H9 (cell line): ENCODE measurements around the gene LRIF1. TPM values are rescaled to one million over a fixed set of nuclear protein-coding genes. Genes with fewer than 3 reads are reported as not detected.

Source experiments
- DNase-seq: peaks from one replicate; pipeline ENCODE4 v3.0.0-alpha.2; 2017
- H2AFZ ChIP-seq: one replicate; pipeline ENCODE4 v1.6.1; 2013; ENCODE audit warnings: mild to moderate bottlenecking, low read length, control low read depth, moderate library complexity
- H2AK5ac ChIP-seq: 2 replicates; pipeline ENCODE4 v1.6.1; 2013; ENCODE audit warnings: low read length, control low read depth, mixed read lengths; ENCODE audit not compliant: insufficient read length
- H2BK120ac ChIP-seq: one replicate; pipeline ENCODE4 v1.6.1; 2013; ENCODE audit warnings: low read depth, mild to moderate bottlenecking, low read length, control low read depth, inconsistent platforms; ENCODE audit not compliant: poor library complexity, severe bottlenecking
- H2BK12ac ChIP-seq: 2 replicates; pipeline ENCODE4 v1.6.1; 2013; ENCODE audit warnings: low read length, control low read depth, mixed read lengths, low read depth; ENCODE audit not compliant: insufficient read length
- H2BK15ac ChIP-seq: 2 replicates; pipeline ENCODE4 v1.6.1; 2013; ENCODE audit warnings: low read depth, low read length, control low read depth
- H2BK20ac ChIP-seq: one replicate; pipeline ENCODE4 v1.6.1; 2013; ENCODE audit warnings: low read depth, mild to moderate bottlenecking, low read length, control low read depth, inconsistent platforms; ENCODE audit not compliant: poor library complexity, severe bottlenecking
- H2BK5ac ChIP-seq: 2 replicates; pipeline ENCODE4 v1.6.1; 2013; ENCODE audit warnings: low read length, control low read depth, mixed read lengths; ENCODE audit not compliant: insufficient read length
- H3K14ac ChIP-seq: 2 replicates; pipeline ENCODE4 v1.6.1; 2013; ENCODE audit warnings: low read length, control low read depth; ENCODE audit not compliant: insufficient read depth
- H3K18ac ChIP-seq: 2 replicates; pipeline ENCODE4 v1.6.1; 2013; ENCODE audit warnings: low read depth, mild to moderate bottlenecking, mixed read lengths, low read length, control low read depth; ENCODE audit not compliant: insufficient read length
- H3K23ac ChIP-seq: 2 replicates; pipeline ENCODE4 v1.6.1; 2013; ENCODE audit warnings: low read length, control low read depth, mixed read lengths, low read depth; ENCODE audit not compliant: insufficient read length
- H3K23me2 ChIP-seq: 2 replicates; pipeline ENCODE4 v1.6.1; 2013; ENCODE audit warnings: low read depth, mild to moderate bottlenecking, mixed read lengths, low read length, control low read depth; ENCODE audit not compliant: insufficient read length, poor library complexity, severe bottlenecking
- H3K27ac ChIP-seq: 2 replicates; pipeline ENCODE4 v1.5.1; 2013; ENCODE audit warnings: low read length, control low read depth, mixed read lengths, low read depth; ENCODE audit not compliant: insufficient read length
- H3K27me3 ChIP-seq: 2 replicates; pipeline ENCODE4 v1.6.1; 2013; ENCODE audit warnings: low read length, control low read depth, inconsistent platforms; ENCODE audit not compliant: insufficient read depth
- H3K4ac ChIP-seq: 2 replicates; pipeline ENCODE4 v1.6.1; 2013; ENCODE audit warnings: low read depth, mild to moderate bottlenecking, control low read depth, inconsistent platforms, low read length, moderate library complexity
- H3K4me1 ChIP-seq: 2 replicates; pipeline ENCODE4 v1.6.1; 2013; ENCODE audit warnings: low read length, control low read depth, inconsistent platforms; ENCODE audit not compliant: insufficient read depth
- H3K4me2 ChIP-seq: 2 replicates; pipeline ENCODE4 v1.6.1; 2013; ENCODE audit warnings: low read length, control low read depth, mixed read lengths; ENCODE audit not compliant: insufficient read length, insufficient read depth
- H3K56ac ChIP-seq: 2 replicates; pipeline ENCODE4 v1.6.1; 2013; ENCODE audit warnings: low read depth, mild to moderate bottlenecking, mixed read lengths, low read length, control low read depth; ENCODE audit not compliant: insufficient read length
- H3K79me1 ChIP-seq: 2 replicates; pipeline ENCODE4 v1.6.1; 2013; ENCODE audit warnings: low read depth, mild to moderate bottlenecking, moderate library complexity, low read length, control low read depth, inconsistent platforms; ENCODE audit not compliant: insufficient read depth, poor library complexity, severe bottlenecking
- H3K79me2 ChIP-seq: 2 replicates; pipeline ENCODE4 v1.6.1; 2013; ENCODE audit warnings: low read length, control low read depth, inconsistent platforms; ENCODE audit not compliant: insufficient read depth
- H3K9ac ChIP-seq: 2 replicates; pipeline ENCODE4 v1.6.1; 2013; ENCODE audit warnings: low read length, control low read depth, mixed read lengths; ENCODE audit not compliant: insufficient read length; ENCODE audit errors: extremely low read depth
- H3K9me3 ChIP-seq: one replicate; pipeline ENCODE4 v1.6.1; 2013; ENCODE audit warnings: low read depth, low read length, inconsistent platforms; ENCODE audit not compliant: control insufficient read depth
- H3T11ph ChIP-seq: one replicate; pipeline ENCODE4 v1.6.1; 2013; ENCODE audit warnings: mild to moderate bottlenecking, low read length, control low read depth, inconsistent platforms
- H4K20me1 ChIP-seq: one replicate; pipeline ENCODE4 v1.6.1; 2013; ENCODE audit not compliant: control insufficient read depth, insufficient read length, insufficient read depth
- H4K5ac ChIP-seq: 2 replicates; pipeline ENCODE4 v1.6.1; 2013; ENCODE audit warnings: low read depth, mild to moderate bottlenecking, mixed read lengths, low read length, control low read depth; ENCODE audit not compliant: insufficient read length
- H4K8ac ChIP-seq: replicated peaks from 2 replicates; pipeline ENCODE4 v1.6.1; 2013; ENCODE audit warnings: low read length, control low read depth, mixed read lengths, low read depth; ENCODE audit not compliant: insufficient read length
- H4K91ac ChIP-seq: 2 replicates; pipeline ENCODE4 v1.6.1; 2013; ENCODE audit warnings: low read depth, mild to moderate bottlenecking, moderate library complexity, mixed read lengths, low read length, control low read depth; ENCODE audit not compliant: insufficient read length
- H3K27ac Mint-ChIP-seq, 3 experiments: 2 replicates in 2 of 3; 3 replicates in 1 of 3; pipeline ENCODE4 v1.8.0; 2020 to 2021; ENCODE audit warnings: mixed read lengths in 3 of 3, mild to moderate bottlenecking in 1 of 3, moderate library complexity in 1 of 3
- H3K27me3 Mint-ChIP-seq: 2 replicates; pipeline ENCODE4 v1.8.0; 2021; ENCODE audit warnings: low read depth, mild to moderate bottlenecking, moderate library complexity, mixed read lengths
- H3K36me3 Mint-ChIP-seq, 3 experiments: 2 replicates in 2 of 3; 3 replicates in 1 of 3; pipeline ENCODE4 v1.8.0; 2020 to 2021; ENCODE audit warnings: low read depth in 3 of 3, mixed read lengths in 3 of 3; ENCODE audit not compliant: insufficient read depth in 1 of 3
- H3K4me1 Mint-ChIP-seq, 2 experiments: 2 replicates each; pipeline ENCODE4 v1.8.0; 2020; ENCODE audit warnings: mixed read lengths in 2 of 2
- H3K4me3 Mint-ChIP-seq, 2 experiments: 2 replicates in 1 of 2; 3 replicates in 1 of 2; pipeline ENCODE4 v1.8.0; 2020 to 2021; ENCODE audit warnings: mild to moderate bottlenecking in 2 of 2, mixed read lengths in 2 of 2, moderate library complexity in 1 of 2
- H3K9me3 Mint-ChIP-seq, 2 experiments: 2 replicates in 1 of 2; 3 replicates in 1 of 2; pipeline ENCODE4 v1.8.0; 2020; ENCODE audit warnings: mild to moderate bottlenecking in 2 of 2, mixed read lengths in 2 of 2, moderate library complexity in 1 of 2
- WGBS: extraction: QIAGEN DNeasy Blood & Tissue Kit; methylation state at CpG from one replicate; pipeline ENCODE4 v1.1.7; 2013; ENCODE audit warnings: missing lambda C conversion rate, low lambda C conversion rate, mixed read lengths; ENCODE audit not compliant: insufficient read length; ENCODE audit errors: extremely low coverage; 5-methylcytosine and 5-hydroxymethylcytosine counted together
- total RNA-seq: library from RNA; stranded (reverse); gene quantifications from 2 replicates; pipeline ENCODE4 v1.2.1, GENCODE V29; 2021
- TF ChIP-seq, protein P1 (sequence below): fragments of 200-600 bp; sonication (generic); conservative IDR thresholded peaks from 3 replicates; pipeline ENCODE4 v1.8.0; 2021; ENCODE audit warnings: antibody characterized with exemption, mild to moderate bottlenecking

The LRIF1 gene
- total RNA-seq, 1 experiment from 2014 or later, result 13.6 TPM

DNA sequence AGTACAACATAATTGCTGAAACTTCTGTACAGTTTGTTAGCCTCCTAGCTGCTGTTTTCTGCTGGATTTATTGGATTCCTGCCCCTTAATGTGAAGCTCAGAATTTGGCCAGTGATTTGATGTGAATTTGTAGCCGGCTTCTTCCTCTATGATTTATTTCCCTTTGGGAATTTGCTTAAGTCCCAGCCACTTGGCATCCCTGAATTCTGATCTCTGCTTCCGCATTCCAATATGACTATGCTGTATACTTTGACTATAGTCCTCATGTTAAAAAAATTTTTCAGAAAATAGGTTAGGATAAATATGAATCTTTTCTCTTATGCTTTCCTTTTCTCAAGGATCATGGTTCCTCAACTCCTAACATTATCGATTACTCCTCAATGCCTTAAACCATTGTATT is 12.4 kb upstream of the LRIF1 start:
- DNase-seq, result no peak
- no peak overlapping the region for H2BK120ac ChIP-seq
- H2AFZ ChIP-seq, result no peak overlapping the region
- H3K14ac ChIP-seq, result no peak overlapping the region
- no peaks in the 10 kb centered on the region for H4K20me1 ChIP-seq
- no peak overlapping the region for H3K9ac ChIP-seq
- H4K91ac ChIP-seq, result no peak overlapping the region
- no peak overlapping the region for H4K8ac ChIP-seq
- no peaks in the 10 kb centered on the region for H3K23me2 ChIP-seq
- H3K27ac Mint-ChIP-seq, result no peak overlapping the region
- no peaks in the 10 kb centered on the region for H3K4me1 Mint-ChIP-seq
- no peak overlapping the region for H2AK5ac ChIP-seq
- no peak overlapping the region for H2BK5ac ChIP-seq
- no peak overlapping the region for H3K4ac ChIP-seq
- no peak overlapping the region for H4K5ac ChIP-seq
- no CpG with 5 or more reads among the region's 3 CpGs for whole genome bisulfite sequencing
- peaks cover 58 to 63% of the 10 kb centered on the region in 2 experiments for H3K9me3 Mint-ChIP-seq
- H2BK20ac ChIP-seq, result no peak overlapping the region
- no peak overlapping the region for H3K4me3 Mint-ChIP-seq
- no peaks in the 10 kb centered on the region for H3K79me1 ChIP-seq
- H3K27me3 ChIP-seq, result no peaks in the 10 kb centered on the region
- H3K79me2 ChIP-seq, result no peaks in the 10 kb centered on the region
- no peak overlapping the region for H2BK15ac ChIP-seq
- no peaks in the 10 kb centered on the region; a peak in 1 of 7 replicates for H3K36me3 Mint-ChIP-seq
- TF ChIP-seq, protein P1, sequence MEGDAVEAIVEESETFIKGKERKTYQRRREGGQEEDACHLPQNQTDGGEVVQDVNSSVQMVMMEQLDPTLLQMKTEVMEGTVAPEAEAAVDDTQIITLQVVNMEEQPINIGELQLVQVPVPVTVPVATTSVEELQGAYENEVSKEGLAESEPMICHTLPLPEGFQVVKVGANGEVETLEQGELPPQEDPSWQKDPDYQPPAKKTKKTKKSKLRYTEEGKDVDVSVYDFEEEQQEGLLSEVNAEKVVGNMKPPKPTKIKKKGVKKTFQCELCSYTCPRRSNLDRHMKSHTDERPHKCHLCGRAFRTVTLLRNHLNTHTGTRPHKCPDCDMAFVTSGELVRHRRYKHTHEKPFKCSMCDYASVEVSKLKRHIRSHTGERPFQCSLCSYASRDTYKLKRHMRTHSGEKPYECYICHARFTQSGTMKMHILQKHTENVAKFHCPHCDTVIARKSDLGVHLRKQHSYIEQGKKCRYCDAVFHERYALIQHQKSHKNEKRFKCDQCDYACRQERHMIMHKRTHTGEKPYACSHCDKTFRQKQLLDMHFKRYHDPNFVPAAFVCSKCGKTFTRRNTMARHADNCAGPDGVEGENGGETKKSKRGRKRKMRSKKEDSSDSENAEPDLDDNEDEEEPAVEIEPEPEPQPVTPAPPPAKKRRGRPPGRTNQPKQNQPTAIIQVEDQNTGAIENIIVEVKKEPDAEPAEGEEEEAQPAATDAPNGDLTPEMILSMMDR, result no peak
- no peak overlapping the region for H3K18ac ChIP-seq
- H3T11ph ChIP-seq, result no peak overlapping the region
- no peaks in the 10 kb centered on the region for H3K9me3 ChIP-seq
- H2BK12ac ChIP-seq, result no peak overlapping the region
- no peak overlapping the region for H3K56ac ChIP-seq
- H3K23ac ChIP-seq, result no peak overlapping the region
- H3K27ac ChIP-seq, result no peak overlapping the region
- no peak overlapping the region for H3K4me2 ChIP-seq
- H3K4me1 ChIP-seq, result no peaks in the 10 kb centered on the region
- peaks cover 16% of the 10 kb centered on the region for H3K27me3 Mint-ChIP-seq
